GM20431 (cell line): ENCODE data around the gene EFCAB11.

Experiments used
- in situ Hi-C: fragments of 300-500 bp; cut with MseI, MboI; formaldehyde crosslinking; loops from one replicate; pipeline ENCODE4 v1.15.0; 2020; ENCODE audit warnings: low sequenced_read_pairs; ENCODE audit not compliant: unreplicated experiment

EFCAB11 gene

DNA sequence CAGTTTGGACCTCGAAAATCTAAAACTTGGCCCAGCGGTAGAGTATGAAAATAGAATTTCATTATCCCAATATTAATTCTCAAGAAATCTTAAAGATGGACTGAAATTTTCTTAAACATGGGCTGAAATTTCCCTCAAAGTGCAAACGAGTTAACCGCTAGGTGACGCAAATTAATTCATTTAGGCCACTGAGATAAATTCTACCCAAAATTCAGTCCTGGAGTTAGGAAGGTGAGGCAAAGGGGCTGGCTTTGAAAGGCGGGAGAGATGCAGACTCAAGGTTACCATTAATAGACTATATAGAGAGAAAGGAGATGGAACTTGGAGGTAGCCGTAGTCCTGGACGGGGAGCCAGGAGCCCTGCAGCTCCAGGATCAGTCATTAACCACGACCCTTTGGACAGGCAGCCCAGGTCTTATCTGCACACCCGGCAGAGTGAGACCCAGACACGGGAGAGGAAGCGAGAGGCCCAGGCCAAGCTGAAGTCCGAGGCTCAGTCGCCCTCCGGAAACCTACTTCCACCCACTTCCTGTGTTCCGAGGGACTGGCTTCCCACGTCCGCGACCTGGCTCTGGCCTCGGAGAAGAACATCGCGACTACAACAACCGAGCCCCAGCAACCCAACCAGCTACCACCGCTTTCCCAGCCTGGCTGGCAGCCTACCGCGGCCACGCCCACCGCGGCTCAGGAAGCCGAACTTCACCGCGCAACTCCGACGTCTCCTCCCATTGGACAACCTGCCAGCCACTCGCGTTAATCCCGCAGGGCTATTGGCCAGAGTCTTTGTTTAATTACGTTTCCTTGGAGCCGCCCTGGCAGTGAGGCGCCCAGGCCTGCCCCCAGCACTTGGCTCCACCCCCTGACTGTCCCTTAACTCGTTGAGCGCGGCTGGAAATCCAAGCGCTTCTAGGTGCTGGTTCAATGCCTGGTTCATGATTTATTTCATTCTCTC, at the start of gene EFCAB11:
Gene EFCAB11 (minus strand): TSS at position 661 of the 952 bp plus-strand sequence. CDS start 70 bp downstream, at position 591.
- in situ Hi-C loops = no loop called here

- in situ Hi-C loops = no loop called here
Observed at GRCh38 chr14:90003526-90004307, 49.2 kb upstream of the EFCAB11 start.

DNA sequence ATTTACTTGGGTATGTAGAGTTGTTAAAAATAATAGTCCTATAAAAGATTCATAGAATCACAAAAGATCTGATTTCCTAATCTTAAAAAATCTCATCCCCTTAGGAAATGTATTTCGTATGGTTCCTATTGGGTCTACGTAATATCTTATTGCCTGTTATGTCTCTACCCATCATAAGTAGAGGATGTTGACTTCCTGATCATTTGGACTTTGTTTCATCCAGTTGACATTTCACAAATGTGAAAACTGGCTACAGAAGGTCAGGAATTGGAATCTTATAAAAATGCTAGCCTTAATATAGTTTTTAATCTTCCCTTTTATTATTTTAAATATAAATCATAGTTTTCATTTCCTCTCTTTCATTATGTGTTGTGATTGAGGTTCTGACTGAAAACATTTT, 46.4 kb upstream of the EFCAB11 start:
- in situ Hi-C loops = no loop called here

DNA sequence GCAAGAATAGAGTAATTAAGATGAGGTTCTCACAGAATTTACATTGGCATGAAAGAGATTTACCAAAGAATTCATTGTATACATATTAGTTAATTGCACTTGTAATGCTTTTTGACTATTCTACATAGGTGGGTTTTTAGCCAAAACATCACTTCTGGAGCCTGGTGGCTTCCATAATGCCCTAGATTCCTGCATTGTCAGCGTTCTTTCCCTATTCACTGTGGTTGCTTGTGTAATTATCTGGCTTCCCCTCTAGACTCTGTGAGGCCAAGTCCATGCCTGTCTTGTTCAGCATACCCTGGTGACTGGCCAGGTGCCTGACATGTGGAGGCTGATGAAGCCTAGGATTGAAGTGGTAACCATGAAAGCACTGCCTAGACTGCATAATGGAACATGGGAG, 42.4 kb upstream of the EFCAB11 start:
- in situ Hi-C loops = no loop called here

- in situ Hi-C loops = no loop called here
Observed at GRCh38 chr14:89992273-89992672, 37.7 kb upstream of the EFCAB11 start.

DNA sequence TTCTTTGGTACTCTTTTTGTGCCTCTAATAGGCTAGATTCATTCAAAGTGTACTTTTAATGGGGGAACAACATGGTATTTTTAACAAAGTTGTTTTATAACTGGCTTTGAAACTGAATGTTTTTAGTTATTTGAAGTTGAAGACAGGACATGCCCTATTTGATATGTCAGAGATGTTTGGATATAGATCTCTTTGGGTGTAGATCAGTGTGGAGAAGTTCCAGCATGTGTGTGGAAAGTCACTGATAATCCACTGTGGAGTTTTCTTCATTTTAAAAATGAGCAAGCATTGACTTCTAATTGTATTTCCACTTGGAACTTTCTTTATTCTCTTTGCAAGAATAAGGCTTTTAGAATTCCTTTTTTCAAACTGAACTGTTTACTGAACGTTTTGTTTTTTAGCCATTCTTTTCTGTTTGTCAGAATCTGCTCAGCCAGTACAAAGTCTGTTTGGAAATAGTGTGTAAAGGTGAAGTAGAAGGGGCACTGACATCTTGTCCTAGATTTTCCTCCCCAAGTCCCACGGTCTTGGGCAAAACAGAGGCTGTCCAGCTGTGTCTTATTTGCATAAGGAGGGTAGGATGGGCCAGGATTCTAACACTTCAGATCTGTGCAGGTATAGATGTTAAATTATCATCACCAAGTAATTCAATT, 36.2 kb upstream of the EFCAB11 start:
- in situ Hi-C loops = no loop called here

GRCh38 chr14:89990218-89990617, 35.7 kb upstream of the EFCAB11 start:
- in situ Hi-C loops = no loop called here

GRCh38 chr14:89988787-89989186, 34.3 kb upstream of the EFCAB11 start:
- in situ Hi-C loops = no loop called here

- in situ Hi-C loops = no loop called here
Observed at GRCh38 chr14:89987161-89987475, 32.6 kb upstream of the EFCAB11 start.

- in situ Hi-C loops = no loop called here
Observed at GRCh38 chr14:89986462-89987160, 32.1 kb upstream of the EFCAB11 start.

DNA sequence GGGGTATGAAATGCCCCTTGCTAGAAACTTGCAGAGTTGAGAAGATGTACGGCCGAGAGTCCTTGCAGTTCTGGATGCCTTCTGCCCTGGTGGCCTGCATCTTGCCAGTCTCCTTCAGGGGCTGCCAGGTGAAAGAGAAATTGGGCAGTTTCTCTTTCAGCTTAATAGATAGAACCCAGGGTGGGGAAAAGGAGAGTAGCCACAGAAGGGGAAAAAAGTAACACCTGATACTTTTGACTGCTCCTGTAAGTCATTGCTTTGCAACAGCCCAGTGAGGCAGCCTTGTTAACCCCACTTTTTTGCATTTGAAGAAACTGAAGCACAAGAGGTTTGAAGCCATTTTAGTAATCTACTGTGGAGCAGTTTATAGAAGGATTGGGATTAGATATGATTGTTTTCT, 28.8 kb upstream of the EFCAB11 start:
- in situ Hi-C loops = no loop called here

DNA sequence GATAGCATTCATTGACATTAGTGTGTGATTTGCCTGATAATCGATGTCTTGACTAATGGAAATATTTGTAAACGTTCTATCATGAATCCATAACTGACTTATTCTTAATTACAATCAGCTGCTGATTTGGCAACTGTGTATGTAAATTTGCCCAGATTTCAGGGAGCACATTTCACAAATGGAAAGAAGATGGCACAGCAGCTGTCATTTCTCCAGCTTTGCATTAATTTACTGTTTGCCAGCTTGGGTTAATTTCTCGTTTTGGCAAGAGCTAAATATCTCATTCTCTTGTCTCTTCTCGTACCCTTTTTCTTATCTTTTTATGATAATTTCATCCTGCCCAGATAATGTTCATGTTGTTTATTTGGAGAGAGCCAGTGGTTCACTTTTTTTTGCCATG, 24.1 kb upstream of the EFCAB11 start:
- in situ Hi-C loops = no loop called here

DNA sequence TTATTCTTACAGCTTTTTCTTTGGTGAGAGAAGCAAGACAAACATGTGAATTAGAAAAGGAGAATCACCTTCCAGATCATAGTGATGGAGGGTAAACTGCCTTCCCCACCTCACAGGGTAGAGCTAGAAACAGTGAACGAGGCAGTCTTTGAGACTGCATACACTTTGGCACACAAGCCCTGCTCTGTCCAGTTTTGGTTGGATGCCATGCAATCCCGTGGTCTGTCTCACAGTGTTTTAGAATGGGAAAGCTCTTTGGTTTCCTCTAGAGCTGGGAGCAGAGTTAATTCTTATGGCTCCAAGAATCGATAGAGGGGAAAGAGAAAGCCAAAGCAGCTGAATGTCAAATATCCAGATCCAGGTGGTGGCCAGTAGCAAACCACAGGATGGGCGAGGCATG, 23.1 kb upstream of the EFCAB11 start:
- in situ Hi-C loops = no loop called here

GRCh38 chr14:89973234-89973823, 18.8 kb upstream of the EFCAB11 start:
- in situ Hi-C loops = no loop called here

GRCh38 chr14:89965839-89966238, 11.3 kb upstream of the EFCAB11 start:
- in situ Hi-C loops = no loop called here

- in situ Hi-C loops = no loop called here
Observed at GRCh38 chr14:89963288-89963978, 8.9 kb upstream of the EFCAB11 start.

DNA sequence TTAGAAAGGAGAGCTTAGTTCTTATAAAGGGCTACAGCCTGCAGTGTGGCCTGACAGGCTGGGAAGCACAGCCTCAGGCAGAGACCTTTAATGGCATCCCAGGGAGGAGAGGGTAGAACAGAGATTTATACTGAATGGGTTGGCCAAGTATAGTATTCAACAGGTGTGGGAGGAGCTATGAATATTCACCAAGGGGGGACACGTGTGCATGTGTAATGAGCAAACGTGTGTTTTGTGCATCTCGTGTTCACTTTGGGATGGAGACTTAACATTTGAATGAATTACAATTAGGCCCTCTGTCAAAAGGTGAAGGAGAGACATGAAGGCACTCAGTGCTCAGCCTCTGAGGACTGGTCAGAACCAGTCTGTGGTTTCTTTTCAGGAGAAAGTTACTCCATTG, 6.4 kb upstream of the EFCAB11 start:
- in situ Hi-C loops = no loop called here

DNA sequence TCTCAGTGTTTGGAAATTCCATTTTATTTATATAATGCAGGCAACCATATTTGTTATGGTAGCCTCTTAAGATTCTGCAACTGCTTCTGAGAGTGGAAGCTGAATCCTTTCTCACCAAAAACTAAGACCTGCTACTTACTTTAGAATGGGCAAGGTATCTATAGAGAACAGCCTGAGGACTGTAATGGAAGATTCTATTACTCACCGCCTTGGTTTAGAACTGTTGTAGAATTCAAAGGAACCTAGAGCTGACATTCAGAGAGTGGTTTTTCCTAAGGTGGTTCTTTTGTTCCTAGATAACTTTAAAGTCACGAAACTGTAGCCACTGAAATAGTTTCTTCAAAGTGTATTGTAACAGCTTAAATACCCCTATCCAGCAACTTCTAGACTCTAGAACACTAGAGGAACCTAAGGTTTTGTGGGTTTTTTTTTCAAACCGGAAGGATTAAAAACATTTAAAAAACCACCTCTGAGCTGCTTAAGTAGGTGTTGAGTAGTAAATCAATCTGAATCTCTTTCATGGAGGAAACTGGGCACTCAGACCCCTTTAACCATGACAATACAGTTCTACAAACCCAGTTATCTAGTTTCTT, 5.4 kb upstream of the EFCAB11 start:
- in situ Hi-C loops = no loop called here

- in situ Hi-C loops = no loop called here
Observed at GRCh38 chr14:89958966-89959365, 4.4 kb upstream of the EFCAB11 start.
